Adipocyte (in vitro differentiated cells): ENCODE data around the gene CELA3A.
"Not testable (repeated sequence)": the region's sequence is repeated elsewhere in the genome, so short reads cannot be mapped to it uniquely, and the experiment has no call there.

Experiments
- DNase-seq: peaks from one replicate; pipeline ENCODE4 v3.0.0-alpha.2; 2015; ENCODE audit warnings: low read depth
- H3K27me3 ChIP-seq: replicated peaks from 2 replicates; pipeline ENCODE4 v1.7.0; 2013; ENCODE audit warnings: mild to moderate bottlenecking, low read length, moderate library complexity; ENCODE audit not compliant: control insufficient read depth, insufficient read depth
- H3K36me3 ChIP-seq: 2 replicates; pipeline ENCODE4 v1.7.0; 2013; ENCODE audit warnings: low read length, mild to moderate bottlenecking, moderate library complexity; ENCODE audit not compliant: control insufficient read depth, insufficient read depth, severe bottlenecking
- H3K4me1 ChIP-seq: 2 replicates; pipeline ENCODE4 v1.7.0; 2013; ENCODE audit warnings: mild to moderate bottlenecking, low read length, moderate library complexity; ENCODE audit not compliant: control insufficient read depth, insufficient read depth
- H3K4me3 ChIP-seq: 2 replicates; pipeline ENCODE4 v1.7.0; 2013; ENCODE audit warnings: mild to moderate bottlenecking, low read length, moderate library complexity
- H3K9ac ChIP-seq: 2 replicates; pipeline ENCODE4 v1.7.0; 2013; ENCODE audit warnings: mild to moderate bottlenecking, low read length, moderate library complexity
- H3K9me3 ChIP-seq: 2 replicates; pipeline ENCODE4 v1.7.0; 2013; ENCODE audit warnings: mild to moderate bottlenecking, low read length, moderate library complexity; ENCODE audit not compliant: control insufficient read depth

Gene CELA3A

GRCh38 chr1:22025368-22026155, 24.1 kb downstream of the CELA3A start:
- Histone ChIP-seq H3K9me3 (no peaks in the 10 kb centered on the region), H3K4me3 (peak overlapping the region; percentile 99), H3K9ac (peak overlapping the region; percentile 99), H3K4me1 (peaks cover 16% of the 10 kb centered on the region), H3K36me3 (peaks cover 3% of the 10 kb centered on the region), H3K27me3 (no peaks in the 10 kb centered on the region)
- peak; percentile 95 for DNase-seq

- H3K4me3 ChIP-seq: no peak overlapping the region
- DNase-seq: no peak
- H3K4me1 ChIP-seq: peaks cover 16% of the 10 kb centered on the region
- H3K27me3 ChIP-seq: no peaks in the 10 kb centered on the region
- H3K9ac ChIP-seq: no peak overlapping the region
- no peaks in the 10 kb centered on the region for H3K9me3 ChIP-seq
- H3K36me3 ChIP-seq: peaks cover 13% of the 10 kb centered on the region
Observed at GRCh38 chr1:22026924-22027289, 25.4 kb downstream of the CELA3A start.

- Histone ChIP-seq H3K4me1 (peaks cover 3% of the 10 kb centered on the region), H3K27me3 (no peaks in the 10 kb centered on the region), H3K9ac (no peak overlapping the region), H3K36me3 (peaks cover 13% of the 10 kb centered on the region), H3K4me3 (no peak overlapping the region), H3K9me3 (no peaks in the 10 kb centered on the region)
- DNase-seq: no peak
Observed at GRCh38 chr1:22030057-22030456, 28.6 kb downstream of the CELA3A start.

GRCh38 chr1:22030473-22030872, 29.0 kb downstream of the CELA3A start:
- Histone ChIP-seq H3K9ac (no peak overlapping the region), H3K9me3 (no peaks in the 10 kb centered on the region), H3K4me1 (peaks cover 3% of the 10 kb centered on the region), H3K4me3 (no peak overlapping the region), H3K27me3 (no peaks in the 10 kb centered on the region), H3K36me3 (peaks cover 13% of the 10 kb centered on the region)
- DNase-seq: no peak

GRCh38 chr1:22031214-22031962, 29.9 kb downstream of the CELA3A start:
- Histone ChIP-seq H3K9me3 (no peaks in the 10 kb centered on the region), H3K4me1 (peaks cover 3% of the 10 kb centered on the region), H3K36me3 (peaks cover 13% of the 10 kb centered on the region), H3K4me3 (no peak overlapping the region), H3K27me3 (no peaks in the 10 kb centered on the region), H3K9ac (no peak overlapping the region)
- no peak for DNase-seq

GRCh38 chr1:22034834-22035233, 33.4 kb downstream of the CELA3A start:
- not testable (repeated sequence) for DNase-seq, H3K4me3 ChIP-seq, H3K27me3 ChIP-seq, H3K9me3 ChIP-seq, H3K4me1 ChIP-seq, H3K9ac ChIP-seq
- H3K36me3 ChIP-seq: peaks cover 13% of the 10 kb centered on the region

- Histone ChIP-seq H3K9me3 (no peaks in the 10 kb centered on the region), H3K36me3 (no peaks in the 10 kb centered on the region), H3K4me3 (no peak overlapping the region), H3K27me3 (no peaks in the 10 kb centered on the region), H3K4me1 (peaks cover 10% of the 10 kb centered on the region), H3K9ac (no peak overlapping the region)
- DNase-seq: no peak
Observed at GRCh38 chr1:22037520-22037919, 36.1 kb downstream of the CELA3A start.

GRCh38 chr1:22038036-22038435, 36.6 kb downstream of the CELA3A start:
- no peak overlapping the region for H3K4me3 ChIP-seq
- no peaks in the 10 kb centered on the region for H3K9me3 ChIP-seq
- H3K27me3 ChIP-seq: no peaks in the 10 kb centered on the region
- H3K36me3 ChIP-seq: no peaks in the 10 kb centered on the region
- peaks cover 10% of the 10 kb centered on the region for H3K4me1 ChIP-seq
- no peak overlapping the region for H3K9ac ChIP-seq
- DNase-seq: no peak

GRCh38 chr1:22039594-22040285, 38.3 kb downstream of the CELA3A start:
- Histone ChIP-seq H3K36me3 (no peaks in the 10 kb centered on the region), H3K4me1 (peaks cover 18% of the 10 kb centered on the region), H3K27me3 (no peaks in the 10 kb centered on the region), H3K9me3 (no peaks in the 10 kb centered on the region), H3K4me3 (peak overlapping the region; percentile 42), H3K9ac (no peak overlapping the region)
- DNase-seq: peak; percentile 57

- DNase-seq: no peak
- H3K36me3 ChIP-seq: no peaks in the 10 kb centered on the region
- H3K27me3 ChIP-seq: no peaks in the 10 kb centered on the region
- peaks cover 23% of the 10 kb centered on the region for H3K4me1 ChIP-seq
- no peak overlapping the region for H3K9ac ChIP-seq
- H3K4me3 ChIP-seq: no peak overlapping the region
- no peaks in the 10 kb centered on the region for H3K9me3 ChIP-seq
Observed at GRCh38 chr1:22040286-22040623, 38.8 kb downstream of the CELA3A start.

- no peak for DNase-seq
- H3K9ac ChIP-seq: no peak overlapping the region
- H3K4me3 ChIP-seq: no peak overlapping the region
- peaks cover 25% of the 10 kb centered on the region for H3K4me1 ChIP-seq
- no peaks in the 10 kb centered on the region for H3K36me3 ChIP-seq
- H3K27me3 ChIP-seq: no peaks in the 10 kb centered on the region
- no peaks in the 10 kb centered on the region for H3K9me3 ChIP-seq
Observed at GRCh38 chr1:22041505-22041904, 40.0 kb downstream of the CELA3A start.
